NCI-H2227 (cell line): ENCODE data around the gene LYRM7.
"Not testable (repeated sequence)": the region's sequence is repeated elsewhere in the genome, so short reads cannot be mapped to it uniquely, and the experiment has no call there.

Experiments
- DNase-seq: peaks from one replicate; lab custom pipeline; 2025; ENCODE audit not compliant: unreplicated experiment; lab: John Stamatoyannopoulos, UW

The LYRM7 gene

GRCh38 chr5:131218392-131218791, 47.6 kb downstream of the LYRM7 start:
- no peak for DNase-seq

DNA sequence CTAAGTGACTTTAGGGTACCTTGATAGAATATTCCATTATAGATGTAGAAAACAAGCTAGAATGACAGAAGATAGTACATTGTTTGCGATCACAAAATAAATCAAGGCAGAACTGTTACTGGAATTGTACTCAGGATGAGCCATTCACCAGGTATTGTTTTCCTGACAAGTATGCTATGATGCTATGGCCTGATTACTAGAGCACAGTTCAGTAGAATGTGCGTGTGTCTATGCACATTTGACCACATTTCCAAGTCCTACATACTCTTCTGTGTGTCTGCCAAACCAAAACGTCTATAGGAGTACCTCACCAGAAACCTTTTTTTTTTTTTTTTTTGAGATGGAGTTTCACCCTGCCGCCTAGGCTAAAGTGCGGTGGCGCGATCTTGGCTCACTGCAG, 49.8 kb downstream of the LYRM7 start:
- DNase-seq: no peak

DNA sequence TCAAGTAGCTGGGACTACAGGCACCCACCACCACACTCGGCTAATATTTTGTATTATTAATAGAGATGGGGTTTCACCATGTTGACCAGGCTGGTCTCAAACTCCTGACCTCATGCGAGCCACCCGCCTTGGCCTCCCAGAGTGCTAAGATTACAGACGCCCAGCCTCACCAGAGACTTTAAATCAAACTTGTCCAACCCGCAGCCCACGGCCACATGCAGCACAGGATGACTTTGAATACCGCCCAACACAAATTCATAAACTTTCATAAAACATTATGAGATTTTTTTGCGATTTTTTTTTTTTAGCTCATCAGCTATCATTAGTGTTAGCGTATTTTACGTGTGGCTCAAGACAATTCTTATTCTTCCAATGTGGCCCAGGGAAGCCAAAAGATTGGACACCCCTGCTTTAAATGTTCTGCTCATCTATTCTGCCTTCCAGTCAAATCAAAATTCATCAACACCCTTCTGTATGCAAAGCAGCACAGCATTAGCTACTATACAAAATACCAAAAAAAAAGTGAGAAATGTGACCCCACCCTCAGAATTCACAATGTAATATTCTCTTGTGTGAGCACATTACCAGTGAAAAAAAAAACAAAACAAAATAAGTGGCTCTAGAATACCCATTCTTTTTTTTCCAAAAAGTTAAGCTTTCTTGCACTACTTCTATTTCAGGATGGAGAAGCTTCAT, 50.4 kb downstream of the LYRM7 start:
- DNase-seq: no peak

DNA sequence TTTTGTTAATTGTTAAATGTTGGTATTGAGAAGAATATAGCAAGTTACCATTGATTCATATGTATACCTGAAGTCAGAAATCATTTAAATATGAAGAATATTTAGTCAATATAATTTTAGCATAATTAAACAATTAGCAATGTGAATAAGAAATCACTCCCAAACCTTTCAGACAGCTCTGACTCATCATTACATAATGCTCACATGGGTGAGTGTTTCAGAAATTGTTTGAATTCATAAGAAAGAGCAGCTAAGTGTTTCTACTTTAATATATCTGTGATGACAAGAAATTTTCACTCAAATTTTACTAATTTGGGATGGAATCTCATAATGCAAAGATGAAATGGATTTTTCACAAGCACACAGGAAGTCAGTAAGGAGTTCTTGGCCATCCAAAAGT, 51.1 kb downstream of the LYRM7 start:
- no peak for DNase-seq

GRCh38 chr5:131222731-131223130, 52.0 kb downstream of the LYRM7 start:
- DNase-seq: no peak

DNA sequence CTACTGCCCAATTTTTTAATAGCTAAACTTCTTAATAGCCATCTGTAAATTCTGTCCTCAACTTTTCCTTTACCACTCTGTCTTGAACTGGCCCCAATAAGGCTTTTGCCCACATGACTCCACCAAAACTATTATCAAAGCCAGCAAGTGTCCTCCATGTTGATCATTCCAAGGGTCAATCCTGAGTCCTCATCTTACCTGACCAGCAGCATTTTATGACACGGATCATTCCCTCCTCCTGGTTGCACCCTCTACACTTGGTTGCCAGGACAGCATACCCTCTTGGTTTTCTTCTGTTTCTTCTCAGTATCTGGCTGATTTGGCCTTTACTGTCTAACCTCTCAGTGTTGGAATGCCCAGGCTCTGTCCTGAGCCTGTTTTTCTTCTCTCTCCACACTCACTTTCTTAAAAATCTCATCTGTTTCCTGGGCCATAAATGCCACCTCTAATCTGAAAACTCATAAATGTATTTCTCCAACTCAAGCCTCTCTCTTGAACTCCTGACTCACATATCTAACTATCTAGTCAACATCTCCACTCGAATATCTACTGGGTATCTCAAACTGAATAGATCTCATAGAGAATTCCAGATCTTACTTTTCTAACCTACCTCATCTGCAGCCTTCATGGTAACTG, 53.1 kb downstream of the LYRM7 start:
- DNase-seq: no peak

GRCh38 chr5:131224387-131225201, 53.9 kb downstream of the LYRM7 start:
- DNase-seq: no peak

- no peak for DNase-seq
These were observed 54.7 kb downstream of the LYRM7 start for GRCh38 chr5:131225282-131225974.

GRCh38 chr5:131226899-131227298, 56.2 kb downstream of the LYRM7 start:
- no peak for DNase-seq

DNA sequence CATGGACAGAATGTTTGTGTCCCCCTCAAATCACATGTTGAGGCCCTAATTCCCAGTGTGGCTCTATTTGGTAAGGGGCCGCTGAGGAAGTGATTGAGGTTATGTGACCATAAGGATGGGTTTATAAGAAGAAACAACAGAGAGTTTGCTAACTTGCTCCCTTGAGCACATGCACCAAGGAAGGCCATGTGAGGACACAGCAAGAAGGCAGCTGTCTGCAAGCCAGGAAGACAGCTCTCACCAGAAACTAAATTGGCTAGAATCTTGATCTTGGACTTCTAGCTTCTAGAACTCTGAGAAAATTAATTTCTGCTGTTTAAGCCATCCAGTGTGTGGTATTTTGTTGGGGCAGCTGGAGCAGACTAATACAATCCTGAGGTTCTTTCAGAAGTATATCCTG, 57.9 kb downstream of the LYRM7 start:
- no peak for DNase-seq

- no peak for DNase-seq
These were observed 58.9 kb downstream of the LYRM7 start for GRCh38 chr5:131229623-131230022.

GRCh38 chr5:131230406-131230805, 59.7 kb downstream of the LYRM7 start:
- peak; percentile 4 for DNase-seq

GRCh38 chr5:131239686-131240085, 68.9 kb downstream of the LYRM7 start:
- DNase-seq: no peak

GRCh38 chr5:131242728-131243255, 72.0 kb downstream of the LYRM7 start:
- DNase-seq: no peak

DNA sequence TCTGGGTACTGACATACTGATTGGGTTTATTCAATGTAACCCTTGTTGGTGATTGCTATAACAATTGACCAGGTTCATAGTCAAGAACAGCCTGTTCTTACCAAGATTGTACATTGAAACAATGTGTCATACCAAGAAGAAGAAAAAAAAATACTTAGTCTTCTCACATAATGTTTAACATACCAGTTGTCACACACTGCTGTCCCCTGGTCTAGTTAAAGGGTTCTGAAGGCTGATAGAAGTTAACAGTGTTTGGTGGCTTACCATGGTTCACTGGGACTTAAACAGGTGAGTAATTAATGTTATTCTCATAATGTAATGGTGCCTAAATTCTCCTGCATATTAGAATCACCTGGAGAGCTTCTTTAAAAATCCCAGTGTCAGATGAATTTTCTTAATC, 74.6 kb downstream of the LYRM7 start:
- no peak for DNase-seq

DNA sequence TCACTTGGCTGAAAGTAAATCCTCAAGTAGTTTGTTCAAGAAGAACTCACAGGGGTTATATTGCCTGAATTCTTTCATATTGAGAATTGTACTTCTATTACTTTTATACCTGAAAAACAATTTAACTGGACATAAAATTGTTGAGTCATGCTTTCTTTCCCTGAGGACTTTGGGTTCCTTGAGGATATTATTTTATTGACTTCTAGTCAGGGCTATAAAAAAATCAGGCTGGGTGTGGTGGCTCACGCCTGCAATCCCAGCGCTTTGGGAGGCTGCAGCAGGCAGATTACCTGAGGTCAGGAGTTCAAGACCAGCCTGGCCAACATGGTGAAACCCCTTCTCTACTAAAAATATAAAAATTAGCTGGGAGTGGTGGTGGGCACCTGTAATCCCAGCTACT, 75.2 kb downstream of the LYRM7 start:
- DNase-seq: no peak

GRCh38 chr5:131246504-131246903, 75.8 kb downstream of the LYRM7 start:
- DNase-seq: no peak

GRCh38 chr5:131250751-131251475, 80.2 kb downstream of the LYRM7 start:
- DNase-seq: no peak

- DNase-seq: no peak
These were observed 82.1 kb downstream of the LYRM7 start for GRCh38 chr5:131252824-131253171.

GRCh38 chr5:131254025-131254424, 83.3 kb downstream of the LYRM7 start:
- not testable (repeated sequence) for DNase-seq

DNA sequence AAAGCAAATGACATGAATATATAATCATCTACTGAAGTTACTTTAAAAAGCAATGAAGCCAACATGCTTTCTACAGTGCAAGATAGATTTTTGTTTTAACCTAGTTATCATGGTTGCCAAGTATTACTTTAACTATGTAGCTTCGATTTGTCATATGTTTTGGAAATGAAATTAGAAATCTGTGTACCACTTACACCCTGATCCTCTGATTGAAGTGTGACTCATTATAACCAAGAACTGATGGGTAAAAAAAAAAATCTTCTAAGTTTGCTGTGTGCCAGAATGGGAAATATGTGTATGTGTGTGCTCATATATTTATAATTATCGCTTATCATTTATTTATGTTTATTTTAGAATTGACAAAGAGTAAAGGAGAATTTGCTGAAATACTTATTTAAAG, 84.0 kb downstream of the LYRM7 start:
- no peak for DNase-seq
